Pancreas (tissue), 10 donors: ENCODE measurements around the gene GRM4. TPM values are rescaled to one million over a fixed set of nuclear protein-coding genes. Genes with fewer than 3 reads are reported as not detected.
A peak's percentile ranks its signal among the peaks of the same experiment; 100 is the strongest.

Source experiments
- ATAC-seq, 4 donors: fragments of 200-7000 bp; cut with Tn5 transposase; one replicate each; pipeline versions ENCODE4 v1.8.0 to v1.9.1; 2020; ENCODE audit warnings: mild to moderate bottlenecking in 4 of 4, moderate library complexity in 4 of 4
- DNase-seq, 6 donors: peaks; one replicate each; pipeline ENCODE4 v3.0.0-alpha.2; 2020
- FAIRE-seq: peaks from 2 replicates; lab custom pipeline; 2012; peaks lifted over from hg19 to GRCh38; lab: Jason Lieb, UNC
- H3K27ac ChIP-seq, 4 donors: fragments of 200-600 bp; sonication (generic); 1 replicate in 3 of 4; 2 replicates in 1 of 4; pipeline versions ENCODE4 v1.5.0 to v1.8.0; 2020
- H3K27me3 ChIP-seq, 4 donors: fragments of 200-600 bp; one replicate each; pipeline ENCODE4 v1.8.0; 2021
- H3K36me3 ChIP-seq, 3 donors: fragments of 200-600 bp; sonication (generic) in 1 of 3; one replicate each; pipeline versions ENCODE4 v1.5.0 to v1.8.0; 2020 to 2021
- H3K4me1 ChIP-seq, 3 donors: fragments of 200-600 bp; one replicate each; pipeline ENCODE4 v1.8.0; 2021
- H3K4me3 ChIP-seq, 4 donors: fragments of 200-600 bp; sonication (generic) in 2 of 4; one replicate each; pipeline versions ENCODE4 v1.5.0 to v1.8.0; 2020 to 2021
- H3K9me3 ChIP-seq, 4 donors: fragments of 200-600 bp; one replicate each; pipeline ENCODE4 v1.8.0; 2021
- CTCF ChIP-seq, 4 donors: fragments of 200-600 bp; sonication (generic) in 3 of 4; IDR thresholded peaks; one replicate each; pipeline versions ENCODE4 v1.5.0 to v1.8.0; 2021; ENCODE audit warnings: antibody characterized with exemption in 4 of 4
- WGBS, 2 donors: extraction: QIAGEN DNeasy Blood & Tissue Kit; methylation state at CpG; one replicate each; pipeline ENCODE4 v1.1.7; 2013; 5-methylcytosine and 5-hydroxymethylcytosine counted together
- intact Hi-C, 3 donors: fragments of 100-400 bp; cut with DNase I; formaldehyde crosslinking; loops; one replicate each; pipeline versions ENCODE4 v1.11.1 to v1.14.2; 2022
- polyA plus RNA-seq, 2 donors: library from polyadenylated mRNA; stranded (reverse); fragments of 200-250 nt; gene quantifications; one replicate each; pipeline ENCODE4 v1.2.3, GENCODE V29; 2013
- total RNA-seq, 6 donors: library from RNA; stranded (reverse); fragmentation: NEBNext Ultra II Directional in 4 of 6; extraction: Animal tissue kit (Norgen Biotek cat#: 25700) in 4 of 6; gene quantifications; one replicate each; pipeline versions ENCODE4 v1.2.1 to v1.2.4, GENCODE V29; 2021 to 2023
- donor health status: healthy with polysubstance abuse.
- donor health status: DM: no; HTN: no; CAD: no; lungs with moderate emphysema.
- donor health status: DM: no; HTN: no; CAD: no.
- donor health status: control.
- donor health status: control.
- donor health status: Bipolar disorder and iron deficiency.
- donor health status: DM: yes; HTN: yes; CAD: no.
- donor health status: DM: no; HTN: no; CAD: no.
- donor health status: DM: no; HTN: no; CAD: no.
- donor health status: DM: yes; HTN: yes; CAD: no.

The GRM4 gene
- total and polyA plus RNA-seq, 8 donors: 0.23 to 6.8 (median 1.3) TPM

GRCh38 chr6:33992191-33992590 lies 153.7 kb downstream of the GRM4 start:
- 79 to 81% methylated on average over 13 of the region's 13 CpGs for WGBS, 2 donors
- intact Hi-C loops: no loop called here
- H3K27ac ChIP-seq: no peak overlapping the region
- no peaks in the 10 kb centered on the region for H3K27me3 ChIP-seq
- H3K36me3 ChIP-seq: no peaks in the 10 kb centered on the region
- no peaks in the 10 kb centered on the region for H3K4me1 ChIP-seq
- DNase-seq (no peak), FAIRE-seq (no peak), ATAC-seq (no peak)
- no peak overlapping the region for H3K4me3 ChIP-seq
- TF ChIP-seq CTCF (IDR thresholded peaks at IDR 0.05): no peak
- no peaks in the 10 kb centered on the region for H3K9me3 ChIP-seq

- intact Hi-C loops: no loop called here
- Histone ChIP-seq H3K36me3 (no peaks in the 10 kb centered on the region), H3K4me3 (no peak overlapping the region), H3K9me3 (no peaks in the 10 kb centered on the region), H3K27ac (no peak overlapping the region), H3K4me1 (no peaks in the 10 kb centered on the region), H3K27me3 (no peaks in the 10 kb centered on the region)
- WGBS, 2 donors: 88 to 96% methylated on average over 4 of the region's 4 CpGs
- ATAC-seq (no peak), FAIRE-seq (no peak), DNase-seq (no peak)
- no peak for TF ChIP-seq CTCF (IDR thresholded peaks at IDR 0.05)
Observed at GRCh38 chr6:33991610-33992009, 154.3 kb downstream of the GRM4 start.

- ATAC-seq: no peak
Observed at GRCh38 chr6:33990061-33990541, 155.8 kb downstream of the GRM4 start.

GRCh38 chr6:33989016-33989854 lies 156.7 kb downstream of the GRM4 start:
- no peak overlapping the region for H3K4me3 ChIP-seq
- H3K27ac ChIP-seq: peak overlapping the region in 1 of 4 donors; percentile 58
- no peak for DNase-seq
- no peak for ATAC-seq
- intact Hi-C loops: no loop called here
- no peaks in the 10 kb centered on the region for H3K9me3 ChIP-seq
- no peaks in the 10 kb centered on the region for H3K36me3 ChIP-seq
- no peak for TF ChIP-seq CTCF (IDR thresholded peaks at IDR 0.05)
- FAIRE-seq: no peak
- 76 to 80% methylated on average over 13 of the region's 13 CpGs for WGBS, 2 donors
- no peaks in the 10 kb centered on the region for H3K4me1 ChIP-seq
- H3K27me3 ChIP-seq: no peaks in the 10 kb centered on the region

More at GRCh38 chr6:33990061-33990541, 155.8 kb downstream of the GRM4 start:
- no peak for DNase-seq
- no peaks in the 10 kb centered on the region for H3K27me3 ChIP-seq
- FAIRE-seq: no peak
- H3K27ac ChIP-seq: no peak overlapping the region
- H3K4me3 ChIP-seq: no peak overlapping the region
- H3K36me3 ChIP-seq: no peaks in the 10 kb centered on the region
- no peaks in the 10 kb centered on the region for H3K9me3 ChIP-seq
- 33 to 46% methylated on average over 5 of the region's 5 CpGs for WGBS, 2 donors
- intact Hi-C loops: no loop called here
- TF ChIP-seq CTCF (IDR thresholded peaks at IDR 0.05): no peak
- no peaks in the 10 kb centered on the region for H3K4me1 ChIP-seq
